GM12801 (cell line): Measurements from ENCODE around the gene PPARG.

Source experiments
- CTCF ChIP-seq: IDR thresholded peaks from one replicate; pipeline ENCODE4 v1.5.1; 2011; ENCODE audit warnings: control low read depth; ENCODE audit not compliant: insufficient read length; ENCODE audit errors: extremely low read depth

The PPARG gene

DNA sequence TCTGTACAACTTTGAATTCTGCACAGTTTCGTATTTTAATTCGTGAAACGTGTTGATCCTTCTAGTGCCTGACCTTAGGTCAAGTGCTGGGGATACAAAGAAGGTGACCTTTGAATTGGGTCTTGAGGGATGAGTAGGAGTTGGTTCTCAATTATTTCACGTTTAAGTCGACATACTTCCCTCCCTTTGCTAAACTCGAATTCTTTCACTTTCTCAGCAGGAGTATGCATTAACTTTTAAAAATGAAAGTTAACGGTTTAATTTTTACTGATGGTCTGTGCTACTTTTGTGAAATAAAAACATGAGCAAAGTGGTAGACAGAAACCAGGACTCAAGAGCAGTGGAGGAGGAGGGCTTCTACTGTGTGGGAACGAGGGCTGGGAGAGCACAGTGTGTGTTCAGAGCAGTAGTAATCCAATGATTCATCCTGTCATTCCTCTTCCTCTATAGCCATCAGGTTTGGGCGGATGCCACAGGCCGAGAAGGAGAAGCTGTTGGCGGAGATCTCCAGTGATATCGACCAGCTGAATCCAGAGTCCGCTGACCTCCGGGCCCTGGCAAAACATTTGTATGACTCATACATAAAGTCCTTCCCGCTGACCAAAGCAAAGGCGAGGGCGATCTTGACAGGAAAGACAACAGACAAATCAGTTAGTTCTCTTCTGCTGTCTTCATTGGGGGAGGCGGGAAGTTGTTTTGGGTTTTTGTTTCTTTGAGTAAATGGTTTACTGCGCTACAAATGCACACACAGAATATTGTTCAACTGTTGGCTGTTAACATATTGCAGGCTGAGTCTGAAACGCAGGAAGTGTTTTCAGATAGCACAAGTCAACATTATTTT is 116.8 kb downstream of the PPARG start:
- TF ChIP-seq CTCF, result no peak

- TF ChIP-seq CTCF, result no peak
These were observed 120.3 kb downstream of the PPARG start for GRCh38 chr3:12408984-12409683.

- TF ChIP-seq CTCF, result no peak
These were observed 121.1 kb downstream of the PPARG start for GRCh38 chr3:12409684-12410596.

GRCh38 chr3:12413721-12414255 is 124.9 kb downstream of the PPARG start:
- TF ChIP-seq CTCF, result no peak

GRCh38 chr3:12415014-12415680 is 126.3 kb downstream of the PPARG start:
- TF ChIP-seq CTCF, result no peak

- TF ChIP-seq CTCF, result no peak
These were observed 127.9 kb downstream of the PPARG start for GRCh38 chr3:12416731-12417130.

DNA sequence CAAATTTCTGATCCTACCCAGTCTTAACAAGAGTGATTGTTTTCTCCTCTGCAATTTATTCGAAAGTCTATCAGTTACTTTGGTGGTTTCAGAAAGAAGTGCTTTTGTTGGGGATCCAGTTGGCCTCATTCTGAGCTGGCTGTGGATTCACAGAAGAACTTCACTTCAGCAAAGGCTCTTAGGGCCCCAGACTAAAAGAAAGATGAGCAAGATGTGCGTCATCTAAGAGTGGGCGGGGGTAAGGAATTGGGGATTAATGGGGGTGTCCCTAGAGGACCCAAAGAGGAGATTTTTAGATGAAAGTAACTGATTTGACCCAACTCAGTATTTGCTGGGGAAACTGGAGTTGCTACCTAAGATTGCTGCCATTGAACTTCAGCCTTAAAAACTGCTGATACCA is 131.5 kb downstream of the PPARG start:
- no peak for TF ChIP-seq CTCF
